OCI-LY1 (cell line): ENCODE data around the gene CSN2.

Experiments used
- CTCF ChIP-seq: fragments of 200-600 bp; sonication (generic), shearing (Covaris generic); IDR thresholded peaks from 2 replicates; pipeline ENCODE4 v1.5.1; 2017; ENCODE audit warnings: mild to moderate bottlenecking, antibody characterized with exemption, low read length, moderate library complexity, mixed read lengths
- EZH2 ChIP-seq: fragments of 200-600 bp; sonication (generic), shearing (Covaris generic); IDR thresholded peaks from 2 replicates; pipeline ENCODE4 v1.8.0; 2017; ENCODE audit warnings: borderline replicate concordance, mixed run types, mild to moderate bottlenecking, antibody characterized with exemption, low read length, moderate library complexity, mixed read lengths

- TF ChIP-seq CTCF (no peak), EZH2 (no peak)
Observed at GRCh38 chr4:69984030-69984443, 18.5 kb upstream of the CSN2 start.
